LNCAP (cell line): ENCODE results near the gene CKS1B.

Source experiments
- CTCF ChIP-seq: fragments of 450-650 bp; IDR thresholded peaks from 2 replicates; pipeline ENCODE4 v1.5.1; 2017; ENCODE audit warnings: mild to moderate bottlenecking

CKS1B gene

DNA sequence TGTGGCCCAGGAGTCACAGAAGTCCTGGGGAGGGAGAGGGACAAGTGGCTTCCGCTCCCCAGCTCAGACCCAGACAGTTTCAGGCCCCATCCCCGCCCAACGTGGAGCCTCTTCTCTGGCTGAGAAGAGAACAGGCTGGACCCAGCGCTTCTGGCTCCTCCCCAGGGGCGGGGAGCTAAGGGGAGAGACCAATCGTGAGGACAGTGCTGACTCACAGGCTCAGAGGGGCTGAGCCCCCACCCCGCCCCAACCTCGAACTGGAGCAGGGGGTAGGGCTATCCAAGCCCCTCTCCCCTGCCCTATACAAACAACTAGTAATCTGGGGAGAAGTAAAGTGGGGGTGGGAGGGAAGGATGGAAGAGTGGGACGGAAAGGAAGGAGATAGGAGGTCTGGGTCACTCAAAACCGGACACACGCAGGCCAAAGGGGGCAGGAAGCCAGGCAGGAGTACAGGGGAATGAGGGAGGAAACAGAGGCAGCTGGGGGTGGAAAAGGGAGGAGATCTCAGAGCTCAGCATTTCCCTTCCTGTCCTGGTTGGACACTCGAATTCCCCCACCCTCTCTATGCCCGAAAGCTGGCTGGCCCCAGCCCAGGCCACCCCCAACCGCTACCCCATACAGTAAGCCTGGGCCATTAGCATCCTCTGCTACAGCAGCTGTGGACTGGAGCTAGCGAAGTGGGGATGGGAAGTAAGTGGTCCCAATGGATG lies 3.7 kb upstream of the CKS1B start, which contains the start of gene SHC1:
SHC1 (minus strand) TSS at position 117 of the 710 bp plus-strand sequence. CDS start 221 bp downstream, outside the sequence.
- TF ChIP-seq CTCF, result no peak

GRCh38 chr1:154971341-154971998 lies 3.0 kb upstream of the CKS1B start:
- no peak for TF ChIP-seq CTCF

DNA sequence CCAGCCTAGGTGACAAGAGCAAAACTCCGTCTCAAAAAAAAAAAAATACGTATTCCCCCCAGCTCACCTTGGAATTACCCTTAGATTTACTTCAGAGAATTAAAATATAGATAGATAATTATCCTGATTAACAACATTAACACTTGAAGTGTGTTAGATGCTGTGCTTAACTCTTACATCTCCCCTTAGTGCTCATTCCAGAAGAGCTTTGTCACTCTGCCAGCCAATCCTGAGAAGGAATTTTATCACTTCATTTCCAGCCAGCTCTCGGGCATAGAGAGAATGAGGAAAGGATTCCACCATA lies 2.3 kb upstream of the CKS1B start:
- no peak for TF ChIP-seq CTCF

GRCh38 chr1:154972517-154973343 lies 1.8 kb upstream of the CKS1B start:
- no peak for TF ChIP-seq CTCF

DNA sequence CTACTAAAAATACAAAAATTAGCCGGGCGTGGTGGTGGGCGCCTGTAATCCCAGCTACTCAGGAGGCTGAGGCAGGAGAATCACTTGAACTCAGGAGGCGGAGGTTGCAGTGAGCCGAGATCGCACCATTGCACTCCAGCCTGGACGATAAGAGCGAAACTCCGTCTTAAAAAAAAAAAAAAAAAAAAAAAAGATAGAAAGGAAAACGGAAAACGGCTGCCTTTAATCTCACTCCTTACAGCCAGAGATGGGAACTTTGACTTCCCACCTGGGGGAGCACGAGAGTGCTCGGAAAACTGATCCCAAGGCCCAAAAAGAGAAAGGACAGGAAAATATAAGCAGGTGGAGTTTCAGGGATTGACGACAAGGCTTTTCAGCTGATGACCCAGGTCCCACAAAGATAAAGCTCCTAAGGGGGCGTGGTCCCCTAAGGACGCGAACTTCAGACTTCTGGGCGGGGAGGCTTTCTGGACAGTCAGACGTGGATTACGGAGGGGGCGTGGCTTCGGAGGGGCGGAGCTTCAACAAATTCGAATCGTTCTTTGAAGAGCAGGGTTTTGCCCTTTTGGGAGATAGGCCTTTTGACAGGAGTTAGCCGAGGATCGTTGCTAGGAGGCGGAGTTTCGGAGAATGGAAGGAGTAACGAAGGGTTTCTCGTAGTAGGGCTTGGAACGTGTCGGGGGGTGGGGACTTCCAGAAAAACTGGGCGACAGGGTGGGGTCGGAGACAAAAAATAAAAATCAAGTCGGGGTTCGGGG lies 958 bp upstream of the CKS1B start:
- TF ChIP-seq CTCF, result no peak; the same call in 1 of the 2 replicates

DNA sequence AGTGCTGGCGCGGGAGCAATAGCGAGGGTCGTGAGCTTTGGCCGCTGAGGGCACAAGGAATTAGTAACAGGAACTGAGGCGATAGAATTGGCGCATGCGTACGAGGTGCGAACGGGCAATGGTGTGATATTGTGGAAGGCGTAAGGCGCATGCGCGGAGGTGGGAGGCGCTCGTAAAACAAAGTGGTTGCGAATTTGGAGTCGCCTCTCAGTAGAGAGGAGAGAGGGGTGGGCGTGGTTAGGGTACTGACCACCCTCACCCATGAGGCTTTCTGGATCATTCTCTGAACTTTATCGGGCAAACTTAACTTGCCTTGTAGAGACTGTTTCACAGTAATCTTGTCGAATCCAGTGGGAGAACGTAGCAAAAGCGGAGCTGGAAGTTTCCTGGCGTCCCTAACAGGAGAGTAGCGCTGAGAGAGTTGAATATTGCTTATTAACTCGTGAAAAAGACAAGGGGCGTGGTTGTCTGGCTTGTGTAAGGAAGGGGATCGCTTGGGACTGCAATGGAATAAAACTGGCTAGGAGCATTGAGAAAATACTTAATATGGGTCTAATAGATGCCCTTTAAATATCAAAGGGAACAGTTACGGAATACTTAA lies 427 bp downstream of the CKS1B start:
- no peak for TF ChIP-seq CTCF
